ENCODE data around the gene CAB39. TPM values are rescaled to one million over a fixed set of nuclear protein-coding genes. Genes with fewer than 3 reads are reported as not detected.
"Not testable (repeated sequence)": the region's sequence is repeated elsewhere in the genome, so short reads cannot be mapped to it uniquely, and the experiment has no call there.

The CAB39 gene
- total RNA-seq, 1 donor from 2014 or later: 73.8 TPM

GRCh38 chr2:230715201-230715600, 2.6 kb downstream of the CAB39 start:
- DNase-seq (ENCODE audit: low spot score): no peak

DNA sequence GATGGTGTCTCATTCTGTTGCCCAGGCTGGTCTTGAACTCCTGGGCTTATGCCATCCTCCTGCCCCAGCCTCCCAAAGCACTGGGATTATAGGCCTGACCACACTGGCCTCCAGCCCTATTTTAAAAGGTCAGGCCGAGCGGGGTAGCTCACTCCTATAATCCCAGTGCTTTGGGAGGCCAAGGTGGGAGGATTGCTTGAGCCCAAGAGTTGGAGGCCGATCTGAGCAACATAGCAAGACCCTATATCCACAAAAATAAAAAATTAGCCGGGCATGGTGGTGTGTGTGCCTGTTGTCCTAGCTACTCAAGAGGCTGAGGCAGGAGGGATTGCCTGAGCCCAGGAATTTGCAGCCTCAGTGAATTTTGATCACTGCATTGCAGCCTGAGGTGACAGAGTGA, 3.9 kb downstream of the CAB39 start:
- DNase-seq (ENCODE audit: low spot score): no peak

DNA sequence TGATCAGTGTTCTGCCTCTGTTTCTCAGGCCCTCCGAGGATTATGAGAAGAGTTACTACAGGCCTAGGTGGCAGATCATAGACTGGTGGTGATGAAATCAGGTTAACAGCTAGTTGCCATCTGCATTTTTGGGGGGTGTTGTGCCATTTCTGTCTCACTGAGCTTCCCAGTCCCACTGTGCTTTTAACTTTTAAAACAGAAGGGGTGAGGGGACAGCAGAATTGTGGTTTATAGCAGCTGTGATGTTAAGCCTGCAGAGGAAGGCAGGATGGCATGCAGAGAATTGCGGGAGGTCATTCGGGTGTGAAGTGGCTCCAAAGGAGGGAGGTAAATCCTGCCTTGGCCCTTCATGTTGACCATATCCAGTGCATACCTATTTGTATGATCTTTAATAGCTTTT, 5.0 kb downstream of the CAB39 start:
- no peak for DNase-seq (ENCODE audit: low spot score)

GRCh38 chr2:230719340-230719739, 6.7 kb downstream of the CAB39 start:
- no peak for DNase-seq (ENCODE audit: low spot score)

DNA sequence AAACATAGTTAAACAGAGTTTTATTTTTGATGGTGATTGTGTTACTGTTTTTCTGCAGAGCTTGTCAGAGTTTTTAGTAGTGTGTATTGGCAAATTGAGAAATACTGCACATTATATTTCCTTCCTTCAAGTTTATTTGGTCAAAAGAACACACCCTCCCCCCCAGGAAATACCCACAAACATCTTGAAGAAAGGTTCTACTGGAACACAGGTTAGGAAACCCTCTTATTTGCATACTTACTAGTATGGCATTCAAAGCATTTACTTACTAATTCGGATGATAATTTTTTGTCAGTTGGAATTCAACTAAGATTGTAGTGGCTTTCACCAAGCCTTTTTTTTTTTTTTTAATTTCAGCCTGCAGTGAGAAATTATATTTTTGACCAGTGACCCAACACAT, 9.1 kb downstream of the CAB39 start:
- no peak for DNase-seq (ENCODE audit: low spot score)

DNA sequence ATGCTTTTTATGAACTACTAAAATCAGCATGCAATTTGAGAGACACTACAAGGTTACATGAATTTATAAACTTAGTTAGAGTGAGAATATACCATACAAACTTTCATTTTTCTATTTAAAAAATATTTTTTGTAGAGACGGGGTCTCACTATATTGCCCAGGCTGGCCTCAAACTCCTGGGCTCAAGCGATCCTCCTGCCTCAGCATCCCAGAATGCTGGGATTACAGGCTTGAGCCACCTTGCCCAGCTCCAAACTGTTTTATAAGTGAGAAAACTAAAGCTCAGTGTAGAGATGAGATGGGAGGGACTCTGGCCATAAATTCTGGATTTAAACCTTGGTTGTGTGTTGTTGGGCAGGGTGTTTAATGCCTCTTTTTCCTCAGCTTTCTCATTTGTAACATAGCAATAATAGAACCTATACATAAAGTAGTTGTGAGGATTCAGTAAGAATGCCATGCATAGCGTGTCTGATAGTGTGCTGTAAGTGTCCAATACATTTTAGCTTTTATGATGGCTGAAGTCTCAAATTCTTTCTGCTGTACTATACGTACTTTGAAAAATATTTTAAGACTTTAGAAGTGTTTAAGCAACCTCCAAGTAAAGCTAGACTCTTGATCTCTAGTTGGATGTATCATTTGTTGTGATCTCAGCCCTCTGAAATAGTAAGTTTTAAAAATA, 9.7 kb downstream of the CAB39 start:
- DNase-seq (ENCODE audit: low spot score): no peak

DNA sequence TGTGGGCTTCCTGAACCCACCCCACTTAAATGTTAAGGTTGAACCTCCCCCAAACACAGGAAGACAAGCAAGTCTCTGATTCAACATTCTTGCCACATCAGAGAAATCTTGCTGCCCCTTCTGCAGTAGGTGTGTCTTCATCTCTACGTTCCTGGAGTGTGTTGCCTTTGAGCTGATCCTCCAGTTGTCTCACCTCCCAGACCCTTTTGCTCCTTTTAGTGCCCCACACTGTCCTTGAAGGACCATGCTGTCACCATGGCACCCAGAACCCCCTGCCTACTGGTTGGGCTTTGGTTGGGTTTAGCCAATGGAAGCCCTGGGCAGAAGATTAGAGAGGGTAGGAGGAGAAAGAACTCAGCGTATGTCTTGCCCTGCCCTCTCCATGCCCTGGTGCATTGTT, 10.7 kb downstream of the CAB39 start:
- no peak for DNase-seq (ENCODE audit: low spot score)

- DNase-seq (ENCODE audit: low spot score): not testable (repeated sequence)
These were observed 12.3 kb downstream of the CAB39 start for GRCh38 chr2:230724957-230725356.

GRCh38 chr2:230731512-230731911, 18.9 kb downstream of the CAB39 start:
- no peak for DNase-seq (ENCODE audit: low spot score)

DNA sequence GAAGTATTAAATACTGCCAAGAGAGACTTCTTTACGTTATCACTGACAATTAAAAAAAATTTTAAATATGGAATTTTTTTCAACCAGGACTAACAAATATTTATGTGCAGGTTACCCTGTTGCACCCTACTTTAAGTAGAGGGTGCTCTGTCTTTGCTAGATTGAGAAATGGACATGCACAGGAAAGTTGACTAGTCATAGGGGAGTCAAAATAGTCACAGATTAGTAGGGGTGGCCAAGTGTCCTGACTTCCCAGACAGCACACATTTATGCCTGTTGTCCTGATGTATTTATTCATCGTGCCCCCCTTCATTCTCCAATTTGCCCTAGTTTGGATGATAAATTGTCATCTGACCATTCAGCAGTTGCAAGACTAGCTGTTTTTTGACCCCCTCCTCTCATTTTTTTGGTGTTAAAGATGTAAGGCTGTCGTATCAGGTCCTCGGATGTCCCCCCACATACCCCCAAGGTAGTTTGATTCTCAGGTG, 20.3 kb downstream of the CAB39 start:
- no peak for DNase-seq (ENCODE audit: low spot score)

GRCh38 chr2:230734247-230735175, 21.9 kb downstream of the CAB39 start:
- no peak for DNase-seq (ENCODE audit: low spot score)

DNA sequence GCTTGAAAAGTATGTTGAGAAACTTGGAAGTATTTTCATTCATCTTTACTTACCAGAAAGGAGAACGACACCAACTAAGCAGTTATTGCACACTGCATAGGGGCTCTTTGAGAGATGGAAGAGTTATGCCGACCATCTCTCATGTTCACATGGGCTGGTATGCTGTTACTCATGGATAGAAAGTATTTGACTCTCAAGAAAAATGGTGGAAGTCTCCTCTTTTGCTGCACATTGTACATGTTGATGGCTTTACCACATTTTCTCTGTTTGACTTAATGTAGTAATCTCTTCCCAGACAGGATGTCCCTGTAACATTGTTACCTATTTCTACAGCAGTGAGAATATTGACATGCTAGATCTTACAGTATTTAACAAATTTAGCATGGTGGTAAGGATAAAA, 23.2 kb downstream of the CAB39 start:
- no peak for DNase-seq (ENCODE audit: low spot score)

DNA sequence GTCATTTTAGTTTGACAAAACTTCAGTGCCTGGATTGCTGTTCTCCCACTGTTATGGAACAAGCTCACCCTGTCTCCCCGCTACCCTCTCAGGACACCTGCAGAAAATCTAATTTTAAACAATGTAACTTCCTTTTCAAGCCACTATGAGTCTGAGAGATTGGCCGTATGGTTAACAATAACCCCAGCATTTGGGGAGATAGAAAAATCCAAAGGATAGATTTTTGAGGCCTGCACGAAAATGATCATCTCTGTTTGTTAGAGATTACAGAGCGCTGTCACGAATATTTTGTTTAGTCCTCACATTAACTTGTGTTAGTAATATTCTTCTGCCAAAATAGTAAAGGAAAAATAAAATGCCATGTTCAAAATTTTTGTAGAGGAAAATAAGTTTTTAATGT, 24.7 kb downstream of the CAB39 start:
- DNase-seq (ENCODE audit: low spot score): no peak

- DNase-seq (ENCODE audit: low spot score): no peak
These were observed 25.2 kb downstream of the CAB39 start for GRCh38 chr2:230737791-230738226.

DNA sequence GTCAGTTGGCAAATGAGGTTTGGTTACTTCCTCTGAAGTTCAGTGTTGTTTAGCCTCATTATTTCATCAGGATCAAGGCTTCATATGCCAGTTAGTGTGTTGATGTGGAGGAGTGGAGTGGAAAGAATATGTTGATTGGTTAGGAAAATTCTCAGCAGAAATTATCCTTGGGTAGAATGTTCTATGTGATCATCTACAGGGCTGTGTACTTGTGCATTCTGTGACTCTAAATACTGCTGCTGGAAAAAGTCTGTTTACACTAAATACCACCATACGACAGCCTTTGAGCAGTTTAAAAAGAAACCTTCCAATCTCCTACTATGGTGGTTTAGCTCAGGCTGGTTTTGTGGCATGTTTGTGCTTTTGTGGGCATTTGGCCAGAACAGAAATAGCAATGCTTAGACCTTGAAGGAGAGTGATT, 25.8 kb downstream of the CAB39 start:
- no peak for DNase-seq (ENCODE audit: low spot score)

DNA sequence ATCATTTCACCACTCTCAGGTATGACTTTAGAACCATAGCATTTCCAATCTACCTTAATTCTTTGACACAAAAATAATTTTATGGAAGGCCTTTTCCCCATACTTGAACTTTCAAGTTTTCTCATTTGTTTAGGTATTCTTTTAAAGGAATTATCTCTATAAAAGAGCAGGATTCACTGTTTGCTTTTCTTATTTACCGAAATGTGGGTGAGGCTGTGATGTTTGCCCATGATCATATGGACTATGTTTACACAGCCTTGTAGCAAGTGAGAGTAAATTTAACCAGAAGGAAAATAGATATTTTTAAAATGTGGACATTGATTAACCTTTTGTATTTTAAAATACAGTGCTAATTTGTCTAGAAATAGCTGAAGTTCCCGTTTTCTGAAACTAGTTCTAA, 26.3 kb downstream of the CAB39 start:
- no peak for DNase-seq (ENCODE audit: low spot score)

GRCh38 chr2:230739961-230740360, 27.3 kb downstream of the CAB39 start:
- DNase-seq (ENCODE audit: low spot score): no peak

- DNase-seq (ENCODE audit: low spot score): no peak
These were observed 30.1 kb downstream of the CAB39 start for GRCh38 chr2:230742781-230743180.

GRCh38 chr2:230746213-230746612, 33.6 kb downstream of the CAB39 start:
- no peak for DNase-seq (ENCODE audit: low spot score)

DNA sequence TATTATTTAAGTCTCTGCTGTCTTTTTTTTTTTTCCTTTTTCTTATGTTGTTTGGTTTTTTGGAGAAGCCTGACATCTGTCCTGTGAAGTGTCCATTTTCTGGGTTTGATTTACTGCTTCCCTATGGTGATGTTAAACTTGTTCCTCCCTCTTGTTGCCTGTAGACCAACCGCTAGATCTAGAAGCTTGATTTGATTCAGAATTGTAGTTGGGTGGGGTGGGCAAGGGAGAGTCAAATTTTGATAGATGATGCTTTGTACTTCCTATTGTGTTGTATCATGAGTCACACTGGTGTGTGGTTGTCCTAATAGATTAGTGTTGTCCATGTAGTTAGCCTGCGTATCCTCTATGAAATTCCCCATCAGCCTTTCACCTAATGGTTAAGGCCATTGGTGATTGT, 35.4 kb downstream of the CAB39 start:
- DNase-seq (ENCODE audit: low spot score): no peak

DNA sequence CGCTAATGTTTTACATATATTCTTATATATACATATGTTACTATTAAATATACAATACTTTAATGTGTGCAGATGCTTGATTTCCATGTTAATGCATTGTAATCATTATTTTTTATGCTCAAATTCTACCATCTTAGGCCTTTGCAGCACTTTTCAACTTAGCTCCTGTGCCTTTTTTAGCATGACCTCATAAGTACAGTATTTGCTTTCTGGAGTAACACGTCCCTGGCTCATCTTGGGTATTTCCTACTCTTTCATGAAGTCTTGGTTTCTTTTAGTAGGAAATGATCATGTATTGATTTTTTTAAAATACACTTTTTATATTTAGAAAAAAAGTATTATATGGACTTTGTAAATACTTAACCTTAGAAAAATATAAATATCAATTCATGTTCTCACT, 36.5 kb downstream of the CAB39 start:
- DNase-seq (ENCODE audit: low spot score): no peak

GRCh38 chr2:230751062-230751461, 38.4 kb downstream of the CAB39 start:
- no peak for DNase-seq (ENCODE audit: low spot score)

GRCh38 chr2:230754200-230754599, 41.6 kb downstream of the CAB39 start:
- no peak for DNase-seq (ENCODE audit: low spot score)

Measured in mucosa of gallbladder (tissue), 1 donor.